ENCODE results near the gene PHIP.

Gene PHIP

DNA sequence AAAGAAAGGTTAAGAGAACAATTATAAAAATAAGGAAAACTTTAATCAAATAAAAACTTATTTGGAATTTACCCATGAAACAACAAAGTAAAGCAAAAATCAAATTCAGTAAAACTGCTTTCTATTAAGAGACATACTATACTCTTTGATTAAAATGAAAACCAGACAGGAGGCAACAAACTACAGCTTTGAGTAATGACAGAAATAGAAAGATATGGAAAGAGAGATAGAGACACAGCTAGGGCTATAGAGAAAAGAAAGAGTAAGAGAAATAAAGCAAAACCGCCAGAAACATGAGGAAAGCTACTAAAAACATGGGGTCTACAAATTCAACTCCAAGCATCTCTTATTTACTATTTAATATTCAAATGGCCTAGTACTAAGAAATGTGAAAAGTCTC is 67.6 kb downstream of the PHIP start:
- no peak for DNase-seq (ENCODE audit: low read depth in 2 of 2, low spot score in 1 of 2)

DNA sequence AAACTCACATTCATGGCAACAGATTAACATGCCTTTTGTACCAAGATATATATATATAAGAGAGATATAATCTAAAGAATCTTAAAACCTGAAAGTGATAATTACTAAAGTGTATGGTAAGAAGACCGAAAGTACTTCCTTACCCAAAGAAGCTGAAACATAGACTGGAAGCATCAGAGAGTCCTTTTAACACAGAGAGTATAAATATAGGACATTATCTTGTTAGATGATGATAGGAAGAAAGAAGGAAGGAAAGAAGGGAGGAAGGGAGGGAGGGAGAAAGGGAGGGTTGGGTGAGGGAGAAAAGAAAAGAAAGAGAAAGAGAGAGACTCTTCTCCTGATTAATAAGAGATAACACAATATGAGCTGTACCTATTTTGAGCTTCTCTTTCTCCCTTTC is 68.2 kb downstream of the PHIP start:
- no peak for DNase-seq (ENCODE audit: low read depth in 2 of 2, low spot score in 1 of 2)

DNA sequence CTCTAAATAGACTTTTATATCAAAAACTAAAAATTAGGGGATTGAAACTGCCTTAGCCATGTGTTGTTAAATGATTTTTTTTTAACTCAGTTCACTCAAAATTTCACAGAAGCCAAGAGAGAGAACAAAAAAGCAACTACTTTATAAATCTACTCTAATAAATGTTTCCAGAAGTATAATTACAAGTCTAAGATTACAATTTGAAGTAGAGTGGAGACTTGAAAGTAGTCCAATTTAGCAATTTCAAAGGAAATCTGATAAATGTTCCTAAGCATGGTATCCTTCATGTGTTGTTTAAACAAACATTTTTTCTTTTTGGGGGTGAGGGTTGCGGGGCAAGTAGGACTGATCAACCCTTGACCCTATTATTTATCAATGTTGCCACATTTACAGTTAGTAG is 72.6 kb downstream of the PHIP start:
- no peak for DNase-seq (ENCODE audit: low read depth in 2 of 2, low spot score in 1 of 2)

DNA sequence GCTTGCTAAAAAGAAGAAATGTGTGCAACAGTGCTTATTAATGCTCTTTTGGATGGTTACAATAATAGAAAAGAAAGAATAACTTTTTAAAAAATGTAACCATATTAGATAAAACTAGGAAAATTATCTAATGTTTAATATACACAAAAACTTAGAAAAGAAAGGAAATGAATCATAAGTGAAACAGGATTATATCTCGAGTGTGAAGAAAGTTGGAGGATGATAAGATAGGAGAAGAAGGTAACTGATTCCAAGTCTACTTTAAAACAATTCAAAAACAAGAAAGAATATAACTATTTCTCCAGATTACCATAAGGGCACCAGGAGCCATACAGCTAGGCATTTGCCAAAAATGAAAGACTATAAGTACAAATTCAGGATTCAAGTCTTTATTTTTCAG is 73.0 kb downstream of the PHIP start:
- DNase-seq (ENCODE audit: low read depth in 2 of 2, low spot score in 1 of 2) = no peak

DNA sequence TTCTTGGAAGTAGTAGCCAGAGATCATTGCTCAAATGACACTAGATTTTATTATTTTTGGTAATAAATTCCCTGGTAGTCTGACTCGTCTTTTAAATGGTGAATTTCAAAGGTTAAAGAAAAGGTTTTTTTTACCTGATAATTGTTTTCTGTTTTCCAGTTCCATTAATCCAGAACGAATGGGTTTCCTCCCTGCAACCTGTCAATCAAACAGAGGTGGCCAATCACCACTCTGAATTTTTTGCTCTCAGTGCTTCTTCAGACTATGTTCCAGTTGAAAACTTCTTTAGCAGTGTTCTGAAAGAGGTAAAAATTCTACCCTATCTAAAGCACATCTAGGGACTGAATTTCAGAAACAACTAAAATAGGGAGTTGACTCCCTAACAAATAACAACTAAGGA is 73.8 kb downstream of the PHIP start:
- DNase-seq (ENCODE audit: low read depth in 2 of 2, low spot score in 1 of 2) = no peak

DNA sequence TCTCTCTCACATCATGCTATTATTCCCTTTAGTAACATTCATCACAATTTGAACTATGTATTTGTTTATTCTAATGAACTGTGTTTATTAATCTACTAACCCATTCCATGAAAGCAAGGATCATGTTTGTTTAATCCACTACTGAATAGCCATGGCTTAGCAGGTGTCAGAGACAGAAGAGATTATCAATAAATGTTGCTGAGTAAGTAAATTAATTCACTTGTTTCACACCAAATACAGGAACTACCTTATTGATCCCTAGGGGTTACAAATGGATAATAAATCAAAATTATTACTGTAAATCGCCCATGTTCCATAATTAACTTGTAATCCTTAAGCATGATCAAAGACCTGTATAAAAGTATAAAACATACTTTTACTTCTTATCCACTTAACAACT is 76.6 kb downstream of the PHIP start:
- no peak for DNase-seq (ENCODE audit: low read depth in 2 of 2, low spot score in 1 of 2)

DNA sequence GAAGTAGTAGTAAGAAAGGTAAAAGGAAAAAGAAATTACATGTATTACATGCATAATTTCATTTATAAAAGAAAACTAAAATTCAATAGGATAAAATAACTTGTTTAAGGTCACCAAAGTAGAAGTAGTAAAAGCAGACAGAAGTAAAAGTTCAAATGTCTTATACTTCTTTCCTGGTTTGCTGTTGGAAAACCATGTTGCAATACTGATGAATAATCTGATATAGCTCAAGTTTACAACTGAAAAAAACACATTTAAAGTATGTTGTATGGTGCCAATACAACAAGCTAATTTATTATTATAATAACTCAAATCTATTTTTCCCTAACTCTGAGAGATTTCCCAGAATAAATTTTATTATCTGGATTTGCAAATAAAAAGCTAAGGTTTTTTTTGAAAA is 78.3 kb downstream of the PHIP start:
- DNase-seq (ENCODE audit: low read depth in 2 of 2, low spot score in 1 of 2) = no peak

DNA sequence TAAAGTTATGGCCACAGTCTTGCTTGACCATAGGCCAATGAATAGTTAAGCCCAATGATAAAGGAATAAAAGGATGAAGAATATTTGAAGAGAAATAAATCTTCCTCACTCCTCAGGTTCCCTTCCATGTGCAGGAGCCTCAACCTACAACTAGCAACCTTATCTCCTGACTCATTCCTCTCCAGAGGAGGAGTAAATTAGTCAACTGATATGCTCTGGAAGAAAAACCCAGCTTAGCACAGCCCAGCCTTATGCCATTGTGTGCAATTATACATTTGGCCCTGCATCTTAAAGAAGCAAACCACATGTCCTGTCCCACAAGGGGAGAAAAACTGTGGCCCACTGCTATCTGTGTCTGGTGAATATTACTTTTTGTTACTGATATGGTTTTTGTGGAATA is 82.1 kb downstream of the PHIP start:
- DNase-seq (ENCODE audit: low read depth in 2 of 2, low spot score in 1 of 2) = no peak

DNA sequence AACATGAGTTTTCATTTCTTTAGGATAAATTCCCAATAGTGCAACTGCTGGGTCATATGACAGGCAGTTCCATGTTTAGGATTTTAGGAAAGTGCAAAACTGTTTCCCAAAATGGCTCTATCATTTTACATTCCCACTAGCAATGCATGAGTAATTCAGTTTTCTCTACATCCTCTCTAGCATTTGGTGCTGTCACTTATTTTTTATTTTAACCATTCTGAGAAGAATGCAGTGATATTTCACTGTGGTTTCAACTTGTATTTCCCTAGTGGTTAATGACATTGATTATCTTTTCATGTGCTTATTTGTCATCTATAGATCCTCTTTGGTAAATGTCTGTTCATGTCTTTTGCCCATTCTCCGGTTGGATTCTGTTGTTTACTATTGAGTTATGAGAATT is 82.7 kb downstream of the PHIP start:
- no peak for DNase-seq (ENCODE audit: low read depth in 2 of 2, low spot score in 1 of 2)

DNA sequence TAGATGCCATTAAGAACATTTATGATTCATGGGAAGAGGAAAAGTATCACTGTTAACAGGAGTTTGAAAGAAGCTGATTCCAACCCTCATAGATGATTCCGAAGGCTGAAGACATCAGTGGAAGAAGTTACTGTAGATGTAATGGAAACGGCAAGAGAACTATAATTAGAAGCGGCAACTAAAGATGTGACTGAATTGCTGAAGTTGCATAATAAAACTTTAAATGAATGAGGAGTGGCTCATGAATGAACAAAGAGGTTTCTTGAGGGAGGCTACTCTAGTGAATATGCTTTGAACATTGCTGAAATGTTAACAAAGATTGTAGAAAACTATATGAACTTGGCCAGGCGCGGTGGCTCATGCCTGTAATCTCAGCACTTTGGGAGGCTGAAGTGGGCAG is 84.1 kb downstream of the PHIP start:
- no peak for DNase-seq (ENCODE audit: low read depth in 2 of 2, low spot score in 1 of 2)

DNA sequence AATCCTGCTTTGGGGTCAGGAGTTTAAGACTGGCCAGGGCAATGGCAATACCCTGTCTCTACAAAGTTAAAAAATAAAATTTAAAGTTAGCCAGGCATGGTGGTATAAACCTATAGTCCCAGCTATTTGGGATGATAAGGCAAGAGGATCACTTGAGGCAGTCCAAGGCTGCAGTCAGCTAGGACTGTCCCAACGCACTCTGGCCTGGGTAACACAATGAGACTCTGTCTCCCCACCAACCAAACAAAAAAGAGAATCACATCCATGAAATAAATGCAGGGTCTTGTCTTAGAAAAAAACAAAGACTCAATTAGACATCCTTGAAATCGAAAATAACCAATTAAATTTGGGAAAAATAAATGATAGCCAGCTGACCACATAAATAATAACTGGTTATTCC is 88.9 kb downstream of the PHIP start:
- DNase-seq (ENCODE audit: low read depth in 2 of 2, low spot score in 1 of 2) = no peak

DNA sequence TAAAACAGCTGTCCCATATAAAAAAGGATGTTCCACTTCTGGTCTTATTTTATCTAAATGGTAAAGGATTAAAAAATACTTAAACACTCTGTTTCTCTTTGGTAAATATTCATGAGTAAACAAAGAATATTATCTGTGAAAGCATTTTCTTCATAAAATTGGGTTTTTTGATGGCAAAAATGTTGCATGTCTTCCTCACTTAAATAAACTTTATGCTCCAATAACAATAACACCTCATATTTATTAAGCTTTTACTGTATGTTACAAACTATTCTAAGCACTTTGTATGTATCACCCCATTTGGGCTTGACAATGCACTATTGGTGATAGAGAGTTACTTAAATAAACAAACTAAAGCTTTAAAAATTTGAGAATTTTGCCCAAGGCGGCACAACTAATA is 91.9 kb downstream of the PHIP start:
- no peak for DNase-seq (ENCODE audit: low read depth in 2 of 2, low spot score in 1 of 2)

DNA sequence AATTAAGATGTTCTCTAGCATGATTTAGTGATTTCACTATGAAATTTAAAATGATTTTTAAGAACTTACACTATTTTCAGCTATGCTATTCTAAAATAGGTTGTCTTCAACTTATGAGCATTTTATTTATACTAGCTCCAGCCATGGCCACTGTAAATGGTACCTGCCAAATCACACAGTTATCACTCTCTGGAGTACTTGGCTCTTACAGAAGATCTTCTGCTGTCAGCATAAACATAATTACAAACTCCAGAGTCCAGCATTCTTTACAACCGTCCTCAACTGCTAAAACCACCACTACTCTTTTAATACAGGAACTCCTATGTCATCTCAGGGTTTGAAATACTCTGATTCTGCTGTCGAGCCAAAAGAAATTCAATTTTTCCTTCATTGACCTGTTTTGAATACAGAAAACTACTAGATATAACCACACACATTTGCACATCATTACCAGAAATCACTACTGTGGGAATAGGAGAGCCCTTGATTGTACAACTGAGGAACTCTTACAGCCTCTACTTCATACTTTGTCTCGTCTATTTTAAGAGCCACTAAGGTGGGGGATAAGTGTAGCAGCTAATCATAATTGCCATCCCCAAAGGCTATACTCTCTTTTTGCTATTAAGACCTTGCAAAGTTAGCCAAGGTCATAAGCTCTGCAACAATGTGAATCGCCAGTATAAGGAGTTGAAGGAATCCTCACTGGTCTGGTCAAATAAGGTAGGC is 93.7 kb downstream of the PHIP start:
- DNase-seq (ENCODE audit: low read depth in 2 of 2, low spot score in 1 of 2) = no peak

DNA sequence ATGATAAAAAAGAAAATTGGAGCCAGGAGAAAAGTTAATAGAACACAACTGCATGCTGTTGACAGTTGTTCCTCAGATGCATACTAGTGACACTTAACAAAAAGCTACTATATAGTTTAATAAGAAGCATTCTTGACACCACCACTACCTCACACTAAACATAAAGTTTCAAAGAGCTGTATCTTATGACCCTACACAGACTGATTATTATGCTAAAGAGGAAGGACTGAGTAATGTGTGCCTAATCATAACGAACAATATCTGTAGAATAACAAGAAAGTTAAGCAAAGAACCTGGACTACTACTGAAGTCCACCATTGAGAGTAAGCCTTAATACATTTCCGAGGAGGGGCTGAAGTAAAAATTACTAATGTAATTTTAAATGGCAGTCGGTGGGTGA is 110.9 kb downstream of the PHIP start:
- no peak for DNase-seq (ENCODE audit: low read depth in 2 of 2, low spot score in 1 of 2)

DNA sequence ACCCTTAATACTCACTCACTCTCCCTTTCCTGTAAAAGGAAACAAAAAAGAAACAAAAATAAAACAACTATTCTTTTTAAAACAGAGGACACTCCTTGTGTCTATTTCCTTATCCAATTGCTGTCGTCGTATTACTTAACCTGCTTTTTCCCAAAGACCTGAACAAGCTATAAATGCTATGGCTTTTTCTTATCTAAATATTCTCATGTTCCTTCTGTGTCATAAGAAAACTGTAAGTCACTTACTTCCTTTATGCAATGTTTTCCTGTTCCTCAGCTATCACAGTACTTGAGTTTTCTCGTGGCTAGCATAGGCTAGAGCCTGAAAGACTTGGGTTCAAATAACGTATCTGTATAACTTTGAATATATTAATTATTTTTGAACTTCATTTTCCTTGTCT is 111.5 kb downstream of the PHIP start:
- DNase-seq (ENCODE audit: low read depth in 2 of 2, low spot score in 1 of 2) = no peak

DNA sequence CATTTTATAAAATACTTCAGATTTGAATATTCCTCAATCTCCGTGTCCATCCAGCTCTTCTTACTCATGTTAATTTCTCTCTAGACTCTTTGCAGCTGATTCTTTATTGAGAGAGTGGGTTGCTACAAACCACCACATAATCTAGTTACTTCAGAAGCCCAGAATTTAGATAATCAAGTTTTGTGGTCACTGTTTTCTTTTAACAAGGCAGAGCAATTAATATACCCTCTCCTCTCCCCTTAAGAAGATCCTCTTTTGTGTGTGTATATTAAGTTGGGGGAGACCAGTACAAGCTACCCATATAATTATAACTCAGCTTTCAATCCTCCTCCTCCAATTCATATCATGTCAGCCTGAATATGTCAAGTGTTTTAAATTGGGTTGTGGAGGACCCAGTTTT is 115.6 kb downstream of the PHIP start:
- no peak for DNase-seq (ENCODE audit: low read depth in 2 of 2, low spot score in 1 of 2)

DNA sequence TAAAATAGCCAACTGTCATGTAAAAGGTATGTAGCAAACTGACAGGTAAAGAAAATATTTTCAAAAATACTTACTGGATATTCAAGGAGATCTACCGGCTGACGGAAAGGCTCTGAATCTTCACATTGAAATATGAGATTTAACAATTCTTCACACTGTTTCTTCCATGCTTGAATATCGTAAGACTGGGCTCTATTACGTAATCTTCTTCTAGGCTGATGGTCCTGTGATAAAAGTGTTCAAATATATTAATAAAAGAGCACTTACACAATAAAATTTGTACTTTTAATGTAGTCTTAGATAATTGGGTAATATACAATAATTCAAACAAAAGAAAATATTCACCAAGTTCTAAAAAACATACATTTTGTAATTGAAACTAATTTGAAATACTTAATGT is 123.3 kb downstream of the PHIP start:
- DNase-seq (ENCODE audit: low read depth in 2 of 2, low spot score in 1 of 2) = no peak

DNA sequence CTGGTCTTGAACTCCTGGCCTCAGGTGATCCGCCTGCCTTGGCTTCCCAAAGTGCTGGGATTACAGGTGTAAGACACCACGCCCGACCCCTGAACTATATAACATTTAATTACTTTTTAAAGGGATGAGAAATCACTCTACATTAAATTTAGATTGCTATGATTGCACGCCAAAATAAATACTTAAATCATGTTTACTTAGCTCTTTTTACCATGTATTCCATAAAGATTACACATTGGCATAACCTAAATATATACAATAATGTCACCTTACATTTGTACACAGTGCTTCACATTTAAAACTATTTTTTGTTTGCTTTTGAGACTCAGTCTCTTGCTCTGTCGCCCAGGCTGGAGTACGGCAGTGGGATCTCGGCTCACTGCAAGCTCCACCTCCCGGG is 124.3 kb downstream of the PHIP start:
- DNase-seq (ENCODE audit: low read depth in 2 of 2, low spot score in 1 of 2) = no peak

DNA sequence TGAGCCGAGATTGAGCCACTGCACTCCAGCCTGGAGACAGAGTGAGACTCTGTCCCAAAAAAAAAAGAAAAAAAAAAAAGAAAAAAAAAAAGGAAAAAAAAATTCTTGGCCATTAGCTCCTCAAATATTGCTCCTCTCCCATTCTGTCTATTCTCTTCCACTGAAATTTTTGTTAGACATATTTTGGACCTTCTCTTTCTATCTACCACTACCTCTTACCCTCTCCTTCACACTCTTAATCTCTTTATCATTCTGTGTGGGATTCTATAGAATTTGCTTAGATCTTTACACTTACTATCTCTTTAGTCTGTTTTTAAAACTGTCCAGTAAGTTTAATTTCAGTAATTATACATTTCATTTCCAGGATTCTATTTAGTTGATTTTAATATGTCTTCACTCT is 125.7 kb downstream of the PHIP start:
- DNase-seq (ENCODE audit: low read depth in 2 of 2, low spot score in 1 of 2) = no peak

DNA sequence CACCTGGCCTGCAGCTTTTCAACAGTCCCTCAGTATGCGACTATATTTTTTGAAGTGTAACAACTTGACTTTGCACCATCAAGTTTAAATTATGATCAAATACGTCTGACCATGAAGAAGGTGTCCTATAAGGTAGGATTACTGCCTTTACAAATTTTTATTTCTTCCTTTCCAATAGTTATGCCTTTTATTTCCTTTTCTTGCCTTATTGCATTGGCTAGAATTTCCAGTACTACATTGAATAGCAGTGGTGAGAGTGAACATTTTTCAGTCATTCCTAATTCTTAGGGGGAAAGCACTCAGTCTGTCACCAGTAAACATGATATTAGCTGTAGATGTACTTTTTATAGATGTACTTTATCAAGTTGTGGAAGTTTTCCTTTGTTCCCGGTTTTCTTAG is 129.3 kb downstream of the PHIP start:
- no peak for DNase-seq (ENCODE audit: low read depth in 2 of 2, low spot score in 1 of 2)

DNA sequence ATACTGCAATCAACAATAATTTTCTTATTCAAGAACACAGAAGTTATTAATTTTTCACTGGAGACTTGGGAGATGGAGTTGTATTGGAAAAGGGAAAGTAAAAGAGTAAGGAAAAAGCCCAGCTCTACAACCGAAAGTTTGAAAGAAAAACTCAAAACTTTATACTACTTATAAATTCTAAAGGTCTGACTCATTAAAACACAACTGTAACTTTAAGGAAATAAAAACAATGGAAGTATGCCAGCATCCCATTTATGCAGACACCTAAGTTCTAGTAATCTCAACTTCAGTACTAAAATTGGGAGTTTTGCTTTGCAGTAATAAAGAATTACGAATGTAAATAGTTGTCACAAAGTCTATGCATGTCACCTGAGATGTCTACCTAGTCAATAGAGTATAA is 130.1 kb downstream of the PHIP start:
- no peak for DNase-seq (ENCODE audit: low read depth in 2 of 2, low spot score in 1 of 2)

DNA sequence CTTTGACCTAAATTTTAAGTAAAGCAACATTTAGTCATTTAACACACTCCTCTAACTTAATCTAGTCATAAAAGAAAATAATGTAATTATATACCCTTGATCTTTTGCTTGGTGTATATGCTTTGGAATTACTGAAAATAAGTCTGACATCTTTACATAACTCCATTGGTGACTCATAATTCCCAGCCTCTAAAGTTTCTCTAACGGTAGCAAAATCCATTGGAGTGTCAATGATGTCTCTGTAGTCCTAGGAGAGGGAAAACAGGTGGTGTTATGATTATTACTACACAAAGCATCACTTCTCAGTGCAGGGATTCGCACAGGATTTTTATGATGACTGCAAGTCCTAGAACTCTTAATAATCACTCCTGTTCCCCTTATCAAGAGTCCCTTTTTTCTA is 130.5 kb downstream of the PHIP start:
- DNase-seq (ENCODE audit: low read depth in 2 of 2, low spot score in 1 of 2) = no peak

DNA sequence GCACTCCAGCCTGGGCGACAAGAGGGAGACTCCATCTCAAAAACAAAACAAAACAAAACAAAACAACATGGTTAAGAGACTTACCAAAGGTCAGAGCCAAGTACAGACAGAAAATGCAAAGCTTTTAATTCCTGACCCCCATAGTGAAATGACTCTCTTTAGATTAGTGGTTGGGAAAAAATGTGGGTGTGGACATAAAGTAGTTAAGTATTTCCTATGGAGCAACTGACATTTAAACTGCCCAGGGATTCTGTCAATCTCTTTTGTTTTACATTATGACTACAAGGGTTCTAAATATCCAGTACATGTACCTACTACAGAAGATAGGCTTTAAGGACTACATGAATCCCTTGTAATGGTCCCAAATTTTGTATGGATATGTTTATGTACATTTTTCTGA is 135.6 kb downstream of the PHIP start:
- no peak for DNase-seq (ENCODE audit: low read depth in 2 of 2, low spot score in 1 of 2)

DNA sequence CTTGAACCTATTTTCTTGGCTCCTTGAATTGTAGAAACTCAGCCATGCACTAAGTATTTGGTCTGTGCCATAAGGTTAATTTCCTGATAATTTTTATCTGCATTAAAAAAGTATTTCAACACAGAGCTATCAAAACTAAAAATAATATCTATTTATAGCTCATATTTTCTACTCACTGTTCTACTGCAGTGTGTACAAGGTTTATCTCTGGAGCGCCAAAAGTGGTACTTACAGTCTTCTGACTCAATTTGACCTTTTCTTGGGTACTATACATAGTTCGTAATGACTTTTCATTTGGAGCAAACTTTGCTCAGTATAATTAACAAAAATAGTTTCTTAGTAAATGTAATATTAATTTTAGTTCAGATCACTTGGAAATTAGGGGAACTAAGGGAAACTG is 141.5 kb downstream of the PHIP start:
- DNase-seq (ENCODE audit: low read depth in 2 of 2, low spot score in 1 of 2) = no peak

Measured in stimulated activated CD8-positive, alpha-beta memory T cell treated with anti-CD3 and anti-CD28 coated beads, Interleukin-4, amount 100 ng/mL, for 4 hours (primary cell).